ENCODE data around the gene ARL14. TPM values are rescaled to one million over a fixed set of nuclear protein-coding genes. Genes with fewer than 3 reads are reported as not detected.
"Not testable (repeated sequence)": the region's sequence is repeated elsewhere in the genome, so short reads cannot be mapped to it uniquely, and the experiment has no call there.

ARL14 gene
- total RNA-seq, 1 donor from 2014 or later, result not detected

GRCh38 chr3:160709477-160710182 is 32.7 kb downstream of the ARL14 start:
- intact Hi-C loops (cut with DNase I), result loop anchor here (5.0 to 10.0 kb wide), 5 partner anchors 38 to 705 kb away; no protein-coding TSS in a partner anchor
- no peak for DNase-seq (ENCODE audit: low spot score)

- DNase-seq (ENCODE audit: low spot score); intact Hi-C loops (cut with DNase I): not testable (repeated sequence)
Measured at GRCh38 chr3:160713144-160713543, 36.2 kb downstream of the ARL14 start.

GRCh38 chr3:160719710-160720109 is 42.8 kb downstream of the ARL14 start:
- DNase-seq (ENCODE audit: low spot score), result no peak
- intact Hi-C loops (cut with DNase I), result no loop called here

GRCh38 chr3:160720123-160720746 is 43.3 kb downstream of the ARL14 start:
- DNase-seq (ENCODE audit: low spot score), result no peak

GRCh38 chr3:160722331-160722730 is 45.4 kb downstream of the ARL14 start:
- no peak for DNase-seq (ENCODE audit: low spot score)
- intact Hi-C loops (cut with DNase I), result no loop called here

More at GRCh38 chr3:160720123-160720746, 43.3 kb downstream of the ARL14 start:
- intact Hi-C loops (cut with DNase I), result no loop called here

- intact Hi-C loops (cut with DNase I), result no loop called here
- no peak for DNase-seq (ENCODE audit: low spot score)
Measured at GRCh38 chr3:160725338-160725737, 48.4 kb downstream of the ARL14 start.

Other genes starting within 250 kb of the ARL14 start
- gene TRIM59, start 227.4 kb upstream of the ARL14 start, total RNA-seq, result 0.51 TPM
- 144 TPM for gene KPNA4, start 111.6 kb upstream of the ARL14 start, total RNA-seq
- 28.8 TPM for gene PPM1L, start 79.1 kb downstream of the ARL14 start, total RNA-seq